ENCODE data around the gene ZNF26. TPM values are rescaled to one million over a fixed set of nuclear protein-coding genes. Genes with fewer than 3 reads are reported as not detected.
A peak's percentile ranks its signal among the peaks of the same experiment; 100 is the strongest.
"Not testable (repeated sequence)": the region's sequence is repeated elsewhere in the genome, so short reads cannot be mapped to it uniquely, and the experiment has no call there.

The ZNF26 gene
- polyA plus RNA-seq (ENCODE audit: low read depth in 6 of 6): 10 to 100 TPM; 13.3 to 29.2 (median 17.9) TPM

GRCh38 chr12:132986001-132986884 is at the start of gene ZNF26:
ZNF26 (plus strand) TSS chr12:132986367; CDS start chr12:132986841, 474 bp downstream.
- Mint-ChIP-seq H3K4me1 (peaks cover 26 to 45% (median 43%) of the 10 kb centered on the region in 3 donors), H3K27me3 (peaks cover 0 to 5% (median 4%) of the 10 kb centered on the region in 3 donors), H3K9me3 (peaks cover 7 to 23% (median 14%) of the 10 kb centered on the region in 7 donors), H3K4me3 (peak within 1 kb of the TSS; percentile 92 to 98 (median 96)), H3K27ac (peak within 1 kb of the TSS; percentile 94 to 98 (median 98)), H3K36me3 (peaks cover 15 to 29% of the 10 kb centered on the region in 2 donors)
- DNase-seq (peak; percentile 87), ATAC-seq (ENCODE audit: low read depth in 2 of 2) (peak; percentile 95 to 97)

- H3K36me3 Mint-ChIP-seq: peaks cover 29 to 30% of the 10 kb centered on the region in 2 donors
- DNase-seq; ATAC-seq (ENCODE audit: low read depth in 2 of 2); H3K4me1 Mint-ChIP-seq; H3K4me3 Mint-ChIP-seq; H3K27me3 Mint-ChIP-seq; H3K27ac Mint-ChIP-seq: not testable (repeated sequence)
- peaks cover 13 to 67% (median 63%) of the 10 kb centered on the region in 7 donors for H3K9me3 Mint-ChIP-seq
Observed at GRCh38 chr12:132936921-132937320, 49.2 kb upstream of the ZNF26 start.

- ATAC-seq (ENCODE audit: low read depth in 2 of 2): no peak
- H3K9me3 Mint-ChIP-seq: peaks cover 13 to 65% (median 61%) of the 10 kb centered on the region in 7 donors
- no peak for DNase-seq
- H3K4me1 Mint-ChIP-seq: no peaks in the 10 kb centered on the region
- peak overlapping the region in 1 of 6 donors; percentile 51 for H3K27ac Mint-ChIP-seq
- H3K36me3 Mint-ChIP-seq: peaks cover 33 to 35% of the 10 kb centered on the region in 2 donors
- no peak overlapping the region for H3K4me3 Mint-ChIP-seq
- no peaks in the 10 kb centered on the region for H3K27me3 Mint-ChIP-seq
Observed at GRCh38 chr12:132937476-132937875, 48.7 kb upstream of the ZNF26 start.

- not testable (repeated sequence) for ATAC-seq (ENCODE audit: low read depth in 2 of 2); DNase-seq; H3K27me3 Mint-ChIP-seq; H3K27ac Mint-ChIP-seq; H3K4me3 Mint-ChIP-seq; H3K4me1 Mint-ChIP-seq
- H3K9me3 Mint-ChIP-seq: peaks cover 10 to 57% (median 51%) of the 10 kb centered on the region in 7 donors
- peaks cover 33 to 36% of the 10 kb centered on the region in 2 donors for H3K36me3 Mint-ChIP-seq
Observed at GRCh38 chr12:132938807-132939206, 47.4 kb upstream of the ZNF26 start.

GRCh38 chr12:132940071-132940719 is 46.0 kb upstream of the ZNF26 start:
- DNase-seq (no peak), ATAC-seq (ENCODE audit: low read depth in 2 of 2) (no peak)
- peaks cover 9 to 56% (median 44%) of the 10 kb centered on the region in 7 donors for H3K9me3 Mint-ChIP-seq
- no peak overlapping the region for H3K4me3 Mint-ChIP-seq
- H3K27me3 Mint-ChIP-seq: no peaks in the 10 kb centered on the region
- no peaks in the 10 kb centered on the region for H3K4me1 Mint-ChIP-seq
- peaks cover 33 to 35% of the 10 kb centered on the region in 2 donors for H3K36me3 Mint-ChIP-seq
- H3K27ac Mint-ChIP-seq: no peak overlapping the region

GRCh38 chr12:132941336-132941954 is 44.7 kb upstream of the ZNF26 start:
- Mint-ChIP-seq H3K27ac (no peak overlapping the region), H3K4me3 (no peak overlapping the region), H3K9me3 (peaks cover 4 to 57% (median 38%) of the 10 kb centered on the region in 7 donors)

GRCh38 chr12:132942611-132943010 is 43.6 kb upstream of the ZNF26 start:
- Mint-ChIP-seq H3K4me3 (no peak overlapping the region), H3K27ac (no peak overlapping the region), H3K9me3 (peaks cover 4 to 49% (median 28%) of the 10 kb centered on the region in 7 donors), H3K36me3 (peaks cover 28 to 38% of the 10 kb centered on the region in 2 donors), H3K4me1 (no peaks in the 10 kb centered on the region), H3K27me3 (no peaks in the 10 kb centered on the region)
- DNase-seq: no peak
- ATAC-seq (ENCODE audit: low read depth in 2 of 2): no peak

More at GRCh38 chr12:132941336-132941954, 44.7 kb upstream of the ZNF26 start:
- Mint-ChIP-seq H3K36me3 (peaks cover 35 to 39% of the 10 kb centered on the region in 2 donors), H3K27me3 (no peaks in the 10 kb centered on the region), H3K4me1 (no peaks in the 10 kb centered on the region)
- no peak for DNase-seq
- ATAC-seq (ENCODE audit: low read depth in 2 of 2): no peak

- no peaks in the 10 kb centered on the region for H3K27me3 Mint-ChIP-seq
- DNase-seq (no peak), ATAC-seq (ENCODE audit: low read depth in 2 of 2) (no peak)
- H3K4me1 Mint-ChIP-seq: no peaks in the 10 kb centered on the region
- H3K27ac Mint-ChIP-seq: peak overlapping the region in 1 of 6 donors; percentile 56
- H3K4me3 Mint-ChIP-seq: no peak overlapping the region
- H3K9me3 Mint-ChIP-seq: peaks cover 4 to 43% (median 24%) of the 10 kb centered on the region in 7 donors
- H3K36me3 Mint-ChIP-seq: peaks cover 31 to 38% of the 10 kb centered on the region in 2 donors
Observed at GRCh38 chr12:132945806-132946205, 40.4 kb upstream of the ZNF26 start.

- peaks cover 4 to 37% (median 18%) of the 10 kb centered on the region in 7 donors for H3K9me3 Mint-ChIP-seq
- ATAC-seq (ENCODE audit: low read depth in 2 of 2) (no peak), DNase-seq (no peak)
- H3K4me3 Mint-ChIP-seq: peak overlapping the region in 1 of 8 donors; percentile 22
- no peaks in the 10 kb centered on the region for H3K27me3 Mint-ChIP-seq
- no peaks in the 10 kb centered on the region for H3K4me1 Mint-ChIP-seq
- no peak overlapping the region for H3K27ac Mint-ChIP-seq
- H3K36me3 Mint-ChIP-seq: peaks cover 26 to 35% of the 10 kb centered on the region in 2 donors
Observed at GRCh38 chr12:132946246-132946820, 39.8 kb upstream of the ZNF26 start.

- no peak overlapping the region for H3K4me3 Mint-ChIP-seq
- peaks cover 0 to 28% (median 9%) of the 10 kb centered on the region in 7 donors for H3K9me3 Mint-ChIP-seq
Observed at GRCh38 chr12:132948146-132949066, 37.8 kb upstream of the ZNF26 start.

GRCh38 chr12:132949936-132950837 is 36.0 kb upstream of the ZNF26 start:
- no peak for DNase-seq
- no peak for ATAC-seq (ENCODE audit: low read depth in 2 of 2)
- Mint-ChIP-seq H3K4me3 (peak overlapping the region in 1 of 8 donors; percentile 33), H3K4me1 (peaks cover 19 to 22% (median 19%) of the 10 kb centered on the region in 3 donors), H3K9me3 (peaks cover 0 to 18% (median 10%) of the 10 kb centered on the region in 7 donors), H3K27ac (no peak overlapping the region), H3K36me3 (peaks cover 16 to 26% of the 10 kb centered on the region in 2 donors), H3K27me3 (no peaks in the 10 kb centered on the region)

More at GRCh38 chr12:132948146-132949066, 37.8 kb upstream of the ZNF26 start:
- no peak overlapping the region for H3K27ac Mint-ChIP-seq
- no peaks in the 10 kb centered on the region for H3K27me3 Mint-ChIP-seq
- H3K4me1 Mint-ChIP-seq: peaks cover 3 to 7% (median 5%) of the 10 kb centered on the region in 3 donors
- H3K36me3 Mint-ChIP-seq: peaks cover 16 to 30% of the 10 kb centered on the region in 2 donors
- ATAC-seq (ENCODE audit: low read depth in 2 of 2) (no peak), DNase-seq (no peak)

All from naive B cell (primary cell).